ENCODE data around the gene UQCRQ.

DNA sequence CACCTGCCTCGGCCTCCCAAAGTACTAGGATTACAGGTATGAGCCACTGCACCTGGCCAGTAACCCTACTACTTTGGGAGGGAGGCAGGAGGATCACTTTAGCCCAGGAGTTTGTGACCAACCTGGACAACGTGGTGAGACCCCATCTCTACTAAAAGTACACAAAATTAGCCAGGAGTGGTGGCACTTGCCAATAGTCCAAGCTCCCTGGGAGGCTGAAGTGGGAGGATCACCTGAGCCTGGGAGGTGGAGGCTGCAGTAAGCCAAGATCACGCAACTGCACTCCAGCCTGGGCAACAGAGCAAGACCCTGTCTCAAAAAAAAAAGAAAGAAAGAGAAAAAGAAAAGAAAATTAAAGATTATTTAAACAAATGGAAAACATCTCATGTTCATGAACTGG lies 10.4 kb upstream of the UQCRQ start:
- TF ChIP-seq RXRA (IDR thresholded peaks at IDR 0.05; ENCODE audit: borderline replicate concordance, low read depth): no peak
- no peak for TF ChIP-seq EZH2phosphoT487 (IDR thresholded peaks at IDR 0.05; ENCODE audit: borderline replicate concordance, low read depth)
- TF ChIP-seq EP300 (IDR thresholded peaks at IDR 0.05; ENCODE audit: borderline replicate concordance in 1 of 2, low read depth in 1 of 2, low read length in 1 of 2): no peak
- TF ChIP-seq JUND (IDR thresholded peaks at IDR 0.05): no peak
- no peak for TF ChIP-seq POLR2AphosphoS5 (IDR thresholded peaks at IDR 0.05; ENCODE audit: low read depth, low read length)

All from SK-N-SH (cell line).